GM23248 (cell line): ENCODE data around the gene LAMA4. TPM values are rescaled to one million over a fixed set of nuclear protein-coding genes. Genes with fewer than 3 reads are reported as not detected.

Experiments used
- DNase-seq: peaks from one replicate; pipeline ENCODE4 v3.0.0-alpha.2; 2015
- H2AFZ ChIP-seq: fragments of 200-600 bp; sonication (generic); 2 replicates; pipeline ENCODE4 v1.6.1; 2016; ENCODE audit warnings: antibody characterized with exemption
- H3F3A ChIP-seq: fragments of 200-600 bp; sonication (generic); 2 replicates; pipeline ENCODE4 v1.6.1; 2016; ENCODE audit warnings: mild to moderate bottlenecking, antibody characterized with exemption, mixed run types; ENCODE audit not compliant: insufficient read depth
- H3K27ac ChIP-seq: fragments of 200-600 bp; sonication (generic); 2 replicates; pipeline ENCODE4 v1.5.1; 2016; ENCODE audit warnings: mild to moderate bottlenecking
- H3K27me3 ChIP-seq: fragments of 200-600 bp; sonication (generic); replicated peaks from 2 replicates; pipeline ENCODE4 v1.6.1; 2016; ENCODE audit warnings: mild to moderate bottlenecking; ENCODE audit not compliant: insufficient read depth
- H3K36me3 ChIP-seq: fragments of 200-600 bp; sonication (generic); 2 replicates; pipeline ENCODE4 v1.6.1; 2016; ENCODE audit warnings: low read depth, mild to moderate bottlenecking
- H3K4me1 ChIP-seq: fragments of 200-600 bp; sonication (generic); 2 replicates; pipeline ENCODE4 v1.6.1; 2016; ENCODE audit warnings: mild to moderate bottlenecking; ENCODE audit not compliant: insufficient read depth
- H3K4me2 ChIP-seq: fragments of 200-600 bp; sonication (generic); one replicate; pipeline ENCODE4 v1.6.1; 2016; ENCODE audit warnings: mild to moderate bottlenecking; ENCODE audit not compliant: unreplicated experiment
- H3K4me3 ChIP-seq: fragments of 200-600 bp; sonication (generic); 2 replicates; pipeline ENCODE4 v1.5.1; 2016; ENCODE audit warnings: mild to moderate bottlenecking
- H3K79me2 ChIP-seq: fragments of 200-600 bp; sonication (generic); 2 replicates; pipeline ENCODE4 v1.6.1; 2016; ENCODE audit warnings: mild to moderate bottlenecking; ENCODE audit not compliant: insufficient read depth
- H3K9ac ChIP-seq: fragments of 200-600 bp; sonication (generic); 2 replicates; pipeline ENCODE4 v1.6.1; 2016; ENCODE audit warnings: mild to moderate bottlenecking
- H3K9me2 ChIP-seq: fragments of 200-600 bp; sonication (generic); 2 replicates; pipeline ENCODE4 v1.6.1; 2016; ENCODE audit warnings: mixed run types, mild to moderate bottlenecking, moderate library complexity; ENCODE audit not compliant: insufficient read depth
- H3K9me3 ChIP-seq: fragments of 200-600 bp; sonication (generic); one replicate; pipeline ENCODE4 v1.6.1; 2017; ENCODE audit warnings: low read depth
- H4K20me1 ChIP-seq: fragments of 200-600 bp; sonication (generic); 2 replicates; pipeline ENCODE4 v1.6.0; 2016; ENCODE audit not compliant: insufficient read depth
- EZH2 ChIP-seq: fragments of 200-600 bp; sonication (generic); IDR thresholded peaks from 2 replicates; pipeline ENCODE4 v1.6.1; 2018; ENCODE audit warnings: antibody characterized with exemption, mild to moderate bottlenecking; ENCODE audit not compliant: insufficient read depth, poor library complexity, severe bottlenecking
- EZH2phosphoT487 ChIP-seq: fragments of 200-600 bp; sonication (generic); IDR thresholded peaks from 2 replicates; pipeline ENCODE4 v1.6.1; 2018; ENCODE audit warnings: antibody characterized with exemption, moderate library complexity, mild to moderate bottlenecking, low read depth; ENCODE audit not compliant: insufficient read depth
- WGBS, 2 experiments: methylation state at CpG; one replicate each; pipeline ENCODE4 v1.1.6; 2015 to 2017; ENCODE audit warnings: low lambda C conversion rate in 2 of 2, low coverage in 1 of 2; ENCODE audit errors: missing lambda C conversion rate in 2 of 2; 5-methylcytosine and 5-hydroxymethylcytosine counted together
- in situ Hi-C: fragments of 300-500 bp; cut with MboI; formaldehyde crosslinking; loops from 2 replicates; pipeline ENCODE4 v1.15.0; 2020
- polyA plus RNA-seq: library from polyadenylated mRNA; unstranded; fragments of >200 nt; fragmentation: Nextera tagmentation; extraction: Ambion mirVana; gene quantifications from 2 replicates; pipeline ENCODE4 v1.2.1, GENCODE V29; 2016
- total RNA-seq: library from RNA; depleted of rRNA; stranded (reverse); fragments of >200 nt; shearing (Covaris generic); gene quantifications from 2 replicates; pipeline ENCODE4 v1.2.3, GENCODE V29; 2014

Gene LAMA4
- total and polyA plus RNA-seq, 2 experiments from 2014 or later: 331 to 429 TPM

DNA sequence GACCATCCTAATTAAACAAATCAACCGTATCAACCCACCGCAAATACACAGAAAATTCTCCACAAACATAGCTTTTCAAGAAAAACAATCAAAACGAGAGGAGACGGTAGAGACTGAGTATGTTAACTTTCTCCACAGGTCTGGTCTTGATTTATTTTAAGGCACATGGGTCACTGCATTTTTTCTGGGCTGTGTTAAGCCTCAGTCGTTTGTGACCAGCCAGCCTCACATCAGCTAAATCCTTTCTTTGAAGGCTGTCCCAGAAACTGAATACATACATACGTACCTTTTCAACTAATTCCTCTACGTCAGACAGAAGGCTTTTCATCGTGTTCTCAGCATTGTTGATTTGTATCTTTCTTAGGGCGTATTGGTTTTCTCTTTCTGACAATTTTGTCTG is 69.4 kb downstream of the LAMA4 start:
- H3F3A ChIP-seq: peaks cover 85% of the 10 kb centered on the region
- H2AFZ ChIP-seq: no peak overlapping the region
- no peak for TF ChIP-seq EZH2
- TF ChIP-seq EZH2phosphoT487: no peak
- H3K9me2 ChIP-seq: no peaks in the 10 kb centered on the region
- peaks cover 88% of the 10 kb centered on the region for H3K36me3 ChIP-seq
- no peaks in the 10 kb centered on the region for H3K79me2 ChIP-seq
- H4K20me1 ChIP-seq: no peaks in the 10 kb centered on the region
- no peak overlapping the region for H3K27ac ChIP-seq
- no peaks in the 10 kb centered on the region for H3K27me3 ChIP-seq
- no peaks in the 10 kb centered on the region for H3K9me3 ChIP-seq
- in situ Hi-C loops: loop anchor here (25.0 kb wide), 1 partner anchor 127 kb away; no protein-coding TSS in a partner anchor
- H3K9ac ChIP-seq: no peak overlapping the region
- 68 to 72% methylated on average over 9 of the region's 9 CpGs for WGBS, 2 experiments
- no peak for DNase-seq
- H3K4me2 ChIP-seq: no peak overlapping the region
- H3K4me3 ChIP-seq: no peak overlapping the region
- H3K4me1 ChIP-seq: peaks cover 27% of the 10 kb centered on the region

DNA sequence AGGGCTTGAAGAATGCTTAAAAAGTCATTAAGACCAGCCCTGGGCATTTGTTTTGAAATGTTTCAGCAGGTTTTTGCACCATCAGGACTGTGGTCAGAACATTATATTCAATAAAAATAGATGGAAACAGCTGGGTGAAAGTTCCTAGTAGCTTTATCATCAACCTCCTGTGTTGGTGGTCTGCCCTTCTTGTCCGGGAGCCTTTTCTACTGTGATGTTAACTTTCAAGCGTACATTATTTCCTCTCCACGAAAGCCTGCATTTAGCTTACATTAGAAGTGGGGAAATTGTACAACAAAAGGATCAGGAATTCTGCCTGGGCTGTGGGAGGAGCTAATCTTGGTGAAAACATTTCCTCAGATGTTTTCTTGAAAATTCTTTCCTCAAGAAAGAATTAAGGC is 71.1 kb downstream of the LAMA4 start:
- Histone ChIP-seq H3K27me3 (no peaks in the 10 kb centered on the region), H4K20me1 (no peaks in the 10 kb centered on the region), H3K4me3 (no peak overlapping the region), H2AFZ (no peak overlapping the region), H3K9ac (no peak overlapping the region), H3K27ac (peak overlapping the region; percentile 7; the same call in 1 of the 2 replicates), H3K36me3 (peaks cover 89% of the 10 kb centered on the region), H3K9me2 (no peaks in the 10 kb centered on the region), H3K4me1 (peaks cover 14% of the 10 kb centered on the region), H3K9me3 (no peaks in the 10 kb centered on the region), H3K4me2 (no peak overlapping the region), H3F3A (peaks cover 85% of the 10 kb centered on the region), H3K79me2 (no peaks in the 10 kb centered on the region; the same call in 1 of the 2 replicates)
- DNase-seq: no peak
- WGBS, 2 experiments: 93% methylated on average over 3 of the region's 3 CpGs
- in situ Hi-C loops: loop anchor here (25.0 kb wide), 1 partner anchor 129 kb away; no protein-coding TSS in a partner anchor
- no peak for TF ChIP-seq EZH2
- TF ChIP-seq EZH2phosphoT487: no peak

- H3K27me3 ChIP-seq: no peaks in the 10 kb centered on the region
- no peak overlapping the region for H3K27ac ChIP-seq
- no peaks in the 10 kb centered on the region for H4K20me1 ChIP-seq
- no peak overlapping the region for H3K4me3 ChIP-seq
- no peaks in the 10 kb centered on the region for H3K9me3 ChIP-seq
- H3K4me2 ChIP-seq: no peak overlapping the region
- DNase-seq: no peak
- no peaks in the 10 kb centered on the region; the same call in 1 of the 2 replicates for H3K79me2 ChIP-seq
- H2AFZ ChIP-seq: no peak overlapping the region
- TF ChIP-seq EZH2 (no peak), EZH2phosphoT487 (no peak)
- H3K4me1 ChIP-seq: peaks cover 14% of the 10 kb centered on the region
- peaks cover 90% of the 10 kb centered on the region for H3K36me3 ChIP-seq
- H3F3A ChIP-seq: peaks cover 90% of the 10 kb centered on the region
- H3K9ac ChIP-seq: no peak overlapping the region
- WGBS, 2 experiments: 68 to 69% methylated on average over 5 of the region's 5 CpGs
- in situ Hi-C loops: loop anchor here (25.0 kb wide), 1 partner anchor 131 kb away; no protein-coding TSS in a partner anchor
- H3K9me2 ChIP-seq: no peaks in the 10 kb centered on the region
Observed at GRCh38 chr6:112181130-112181529, 73.2 kb downstream of the LAMA4 start.

- in situ Hi-C loops: loop anchor here (25.0 kb wide), 1 partner anchor 132 kb away; no protein-coding TSS in a partner anchor
- Histone ChIP-seq H4K20me1 (no peaks in the 10 kb centered on the region), H3K79me2 (no peaks in the 10 kb centered on the region; the same call in 1 of the 2 replicates), H3K27ac (no peak overlapping the region), H3K9ac (no peak overlapping the region), H3F3A (peaks cover 90% of the 10 kb centered on the region), H2AFZ (no peak overlapping the region), H3K9me2 (no peaks in the 10 kb centered on the region), H3K27me3 (no peaks in the 10 kb centered on the region), H3K9me3 (no peaks in the 10 kb centered on the region), H3K36me3 (peaks cover 90% of the 10 kb centered on the region), H3K4me1 (peaks cover 14% of the 10 kb centered on the region), H3K4me2 (no peak overlapping the region), H3K4me3 (no peak overlapping the region)
- TF ChIP-seq EZH2 (no peak), EZH2phosphoT487 (no peak)
- 55 to 56% methylated on average over 6 of the region's 6 CpGs for WGBS, 2 experiments
- peak; percentile 84 for DNase-seq
Observed at GRCh38 chr6:112180095-112180820, 74.1 kb downstream of the LAMA4 start.
